ENCODE data around the gene WSB1.

DNA sequence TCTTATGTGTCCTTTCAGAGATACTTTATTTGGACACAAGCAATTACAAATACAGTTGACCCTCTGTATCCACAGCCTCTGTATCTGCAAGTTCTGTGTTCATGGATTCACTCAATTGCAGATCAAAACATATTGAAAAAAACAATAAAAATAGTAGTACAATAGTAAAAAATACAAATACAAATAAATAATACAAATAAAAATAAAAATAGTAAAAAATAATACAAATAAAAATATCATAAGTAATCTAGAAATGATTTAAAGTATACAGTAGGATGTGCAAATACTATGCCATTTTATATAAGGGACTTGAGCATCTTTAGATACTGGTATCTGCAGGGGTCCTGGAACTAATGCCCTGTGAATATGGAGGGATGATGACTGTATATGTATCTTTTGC lies 47.4 kb upstream of the WSB1 start:
- TF ChIP-seq EGR1 (IDR thresholded peaks at IDR 0.05; ENCODE audit: low read depth in 2 of 2) (no peak), SP1 (IDR thresholded peaks at IDR 0.05) (no peak), YY1 (IDR thresholded peaks at IDR 0.05) (no peak), RAD21 (IDR thresholded peaks at IDR 0.05) (no peak), RXRA (IDR thresholded peaks at IDR 0.05) (no peak)
- TF ChIP-seq, protein P1, sequence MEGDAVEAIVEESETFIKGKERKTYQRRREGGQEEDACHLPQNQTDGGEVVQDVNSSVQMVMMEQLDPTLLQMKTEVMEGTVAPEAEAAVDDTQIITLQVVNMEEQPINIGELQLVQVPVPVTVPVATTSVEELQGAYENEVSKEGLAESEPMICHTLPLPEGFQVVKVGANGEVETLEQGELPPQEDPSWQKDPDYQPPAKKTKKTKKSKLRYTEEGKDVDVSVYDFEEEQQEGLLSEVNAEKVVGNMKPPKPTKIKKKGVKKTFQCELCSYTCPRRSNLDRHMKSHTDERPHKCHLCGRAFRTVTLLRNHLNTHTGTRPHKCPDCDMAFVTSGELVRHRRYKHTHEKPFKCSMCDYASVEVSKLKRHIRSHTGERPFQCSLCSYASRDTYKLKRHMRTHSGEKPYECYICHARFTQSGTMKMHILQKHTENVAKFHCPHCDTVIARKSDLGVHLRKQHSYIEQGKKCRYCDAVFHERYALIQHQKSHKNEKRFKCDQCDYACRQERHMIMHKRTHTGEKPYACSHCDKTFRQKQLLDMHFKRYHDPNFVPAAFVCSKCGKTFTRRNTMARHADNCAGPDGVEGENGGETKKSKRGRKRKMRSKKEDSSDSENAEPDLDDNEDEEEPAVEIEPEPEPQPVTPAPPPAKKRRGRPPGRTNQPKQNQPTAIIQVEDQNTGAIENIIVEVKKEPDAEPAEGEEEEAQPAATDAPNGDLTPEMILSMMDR (IDR thresholded peaks at IDR 0.05; ENCODE audit: low read depth, low read length, missing input control), result no peak

Data from liver (tissue), 3 donors.